Measurements from ENCODE around the gene ERMP1. TPM values are rescaled to one million over a fixed set of nuclear protein-coding genes. Genes with fewer than 3 reads are reported as not detected.
A peak's percentile ranks its signal among the peaks of the same experiment; 100 is the strongest.

The ERMP1 gene
- polyA plus RNA-seq, 2 of the 4 experiments (the other 2 are of a cell fraction): 22.5 to 53.4 TPM

GRCh38 chr9:5839572-5839902, 6.6 kb upstream of the ERMP1 start (continued):
- TF ChIP-seq ELK1 (IDR thresholded peaks at IDR 0.05; ENCODE audit: low read depth, low read length) (no peak), CEBPB (IDR thresholded peaks at IDR 0.05) (no peak), RNF2 (IDR thresholded peaks at IDR 0.05; ENCODE audit: borderline replicate concordance, low read depth) (no peak), FOSB (CRISPR knock-in tag; IDR thresholded peaks at IDR 0.05) (0 out of 2 replicates have a peak, but pooled peaks have one; percentile 46), RARB (CRISPR knock-in tag; IDR thresholded peaks at IDR 0.05) (0 out of 2 replicates have a peak, but pooled peaks have one; percentile 3), ATOH8 (CRISPR knock-in tag; IDR thresholded peaks at IDR 0.05; ENCODE audit: low read depth) (no peak), MAX (IDR thresholded peaks at IDR 0.05) (no peak), TP53 (CRISPR knock-in tag; IDR thresholded peaks at IDR 0.05) (no peak), CHD2 (IDR thresholded peaks at IDR 0.05; ENCODE audit: low read length, partially characterized antibody) (no peak), USF2 (IDR thresholded peaks at IDR 0.05) (no peak)

- Histone ChIP-seq H3K9me3 (0 out of 3 replicates have a peak, but pooled peaks cover 2% of the 10 kb centered on the region), H3K4me1 (peaks cover 37% of the 10 kb centered on the region), H3K4me3 (no peak overlapping the region), H3K4me2 (peak overlapping the region; percentile 73), H3K27ac (peak overlapping the region; percentile 93 to 95)
- DNase-seq (ENCODE audit: low read depth in 1 of 2, low spot score in 1 of 2) (peak; percentile 95 to 96), FAIRE-seq (peak; percentile 97), ATAC-seq (peak; percentile 89 to 91)
- CTCF ChIA-PET: interaction anchor here (1.3 to 2.3 kb wide), 4 partner anchors 9 to 467 kb away, joined by 4 to 15 read pairs (median 4); no protein-coding TSS in a partner anchor
- POLR2A ChIA-PET: no interaction called here
- 0% methylated on average over 2 of the region's 2 CpGs for WGBS (ENCODE audit: missing lambda C conversion rate)
- TF ChIP-seq HOXB13 (CRISPR knock-in tag; IDR thresholded peaks at IDR 0.05; ENCODE audit: low read depth) (no peak), MAZ (IDR thresholded peaks at IDR 0.05; ENCODE audit: borderline replicate concordance, low read depth, low read length) (no peak), TP53 (CRISPR knock-in tag; IDR thresholded peaks at IDR 0.05) (no peak), POLR2AphosphoS2 (conservative IDR thresholded peaks at IDR 0.05; ENCODE audit: low read length) (no peak), RAD21 (conservative IDR thresholded peaks at IDR 0.05 in 1 of 2, IDR thresholded peaks at IDR 0.05 in 1 of 2) (no peak; a peak in 1 of 5 replicates), CTCF (IDR thresholded peaks at IDR 0.05) (no peak), BHLHE40 (IDR thresholded peaks at IDR 0.05; ENCODE audit: low read depth, low read length) (no peak), HES2 (IDR thresholded peaks at IDR 0.05) (0 out of 2 replicates have a peak, but pooled peaks have one; percentile 10), E2F6 (IDR thresholded peaks at IDR 0.05; ENCODE audit: borderline replicate concordance, low read depth) (peak; percentile 58; the same call in 1 of the 2 replicates), PBX3 (IDR thresholded peaks at IDR 0.05) (no peak), ATOH8 (CRISPR knock-in tag; IDR thresholded peaks at IDR 0.05; ENCODE audit: low read depth) (no peak), HDAC2 (IDR thresholded peaks at IDR 0.05) (no peak), EHMT2 (IDR thresholded peaks at IDR 0.05; ENCODE audit: low read depth) (no peak), ZC3H11A (IDR thresholded peaks at IDR 0.05) (no peak), CHD2 (IDR thresholded peaks at IDR 0.05; ENCODE audit: low read length, partially characterized antibody) (no peak), BCL3 (IDR thresholded peaks at IDR 0.05) (peak; percentile 37; the same call in 1 of the 3 replicates), EHF (CRISPR knock-in tag; IDR thresholded peaks at IDR 0.05) (no peak), FOXS1 (CRISPR knock-in tag; IDR thresholded peaks at IDR 0.05) (peak; percentile 69), SMC3 (IDR thresholded peaks at IDR 0.05) (no peak), CBX2 (IDR thresholded peaks at IDR 0.05; ENCODE audit: borderline replicate concordance, low read depth) (no peak), CBX8 (IDR thresholded peaks at IDR 0.05) (no peak), HEYL (CRISPR knock-in tag; IDR thresholded peaks at IDR 0.05) (no peak)
Observed at GRCh38 chr9:5838884-5839571, 6.1 kb upstream of the ERMP1 start.
